ENCODE results near the gene ATRNL1. TPM values are rescaled to one million over a fixed set of nuclear protein-coding genes. Genes with fewer than 3 reads are reported as not detected.

ATRNL1 gene
- total RNA-seq, 1 donor from 2014 or later: 16.4 TPM

GRCh38 chr10:115802911-115803310, 709.7 kb downstream of the ATRNL1 start:
- Histone ChIP-seq H3K4me3 (no peak overlapping the region), H3K27ac (no peak overlapping the region), H3K36me3 (no peaks in the 10 kb centered on the region), H3K4me1 (no peaks in the 10 kb centered on the region), H3K9me3 (ENCODE audit: low read depth) (no peaks in the 10 kb centered on the region), H3K4me2 (no peak overlapping the region), H3K9ac (no peak overlapping the region), H3K27me3 (no peaks in the 10 kb centered on the region), H3K79me2 (ENCODE audit: low read depth) (no peaks in the 10 kb centered on the region), H4K20me1 (ENCODE audit: low read depth) (no peaks in the 10 kb centered on the region), H3F3A (ENCODE audit: low read depth) (no peaks in the 10 kb centered on the region), H2AFZ (replicated peaks) (no peak overlapping the region)
- no peak for DNase-seq (ENCODE audit: low spot score)
- Mint-ChIP-seq H3K27ac (no peak overlapping the region), H3K27me3 (ENCODE audit: insufficient read depth, low read depth) (peaks cover 2% of the 10 kb centered on the region), H3K4me1 (peaks cover 2% of the 10 kb centered on the region), H3K9me3 (no peaks in the 10 kb centered on the region), H3K36me3 (no peaks in the 10 kb centered on the region), H3K4me3 (no peak overlapping the region)
- TF ChIP-seq, protein P1, sequence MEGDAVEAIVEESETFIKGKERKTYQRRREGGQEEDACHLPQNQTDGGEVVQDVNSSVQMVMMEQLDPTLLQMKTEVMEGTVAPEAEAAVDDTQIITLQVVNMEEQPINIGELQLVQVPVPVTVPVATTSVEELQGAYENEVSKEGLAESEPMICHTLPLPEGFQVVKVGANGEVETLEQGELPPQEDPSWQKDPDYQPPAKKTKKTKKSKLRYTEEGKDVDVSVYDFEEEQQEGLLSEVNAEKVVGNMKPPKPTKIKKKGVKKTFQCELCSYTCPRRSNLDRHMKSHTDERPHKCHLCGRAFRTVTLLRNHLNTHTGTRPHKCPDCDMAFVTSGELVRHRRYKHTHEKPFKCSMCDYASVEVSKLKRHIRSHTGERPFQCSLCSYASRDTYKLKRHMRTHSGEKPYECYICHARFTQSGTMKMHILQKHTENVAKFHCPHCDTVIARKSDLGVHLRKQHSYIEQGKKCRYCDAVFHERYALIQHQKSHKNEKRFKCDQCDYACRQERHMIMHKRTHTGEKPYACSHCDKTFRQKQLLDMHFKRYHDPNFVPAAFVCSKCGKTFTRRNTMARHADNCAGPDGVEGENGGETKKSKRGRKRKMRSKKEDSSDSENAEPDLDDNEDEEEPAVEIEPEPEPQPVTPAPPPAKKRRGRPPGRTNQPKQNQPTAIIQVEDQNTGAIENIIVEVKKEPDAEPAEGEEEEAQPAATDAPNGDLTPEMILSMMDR (IDR thresholded peaks at IDR 0.05): no peak
- TF ChIP-seq EZH2phosphoT487 (IDR thresholded peaks at IDR 0.05) (no peak), EZH2 (IDR thresholded peaks at IDR 0.05) (no peak)

- peaks cover 7% of the 10 kb centered on the region for H3K4me1 ChIP-seq
- no peak overlapping the region for H3K4me2 ChIP-seq
- no peak overlapping the region for H3K27ac Mint-ChIP-seq
- no peak for DNase-seq (ENCODE audit: low spot score)
- peaks cover 2% of the 10 kb centered on the region for H3K27me3 Mint-ChIP-seq (ENCODE audit: insufficient read depth, low read depth)
- H3K4me3 Mint-ChIP-seq: no peak overlapping the region
- no peaks in the 10 kb centered on the region for H3K27me3 ChIP-seq
- H4K20me1 ChIP-seq (ENCODE audit: low read depth): no peaks in the 10 kb centered on the region
- H3F3A ChIP-seq (ENCODE audit: low read depth): no peaks in the 10 kb centered on the region
- H3K27ac ChIP-seq: no peak overlapping the region
- no peaks in the 10 kb centered on the region for H3K36me3 ChIP-seq
- H2AFZ ChIP-seq (replicated peaks): no peak overlapping the region
- H3K4me1 Mint-ChIP-seq: no peaks in the 10 kb centered on the region
- no peaks in the 10 kb centered on the region for H3K36me3 Mint-ChIP-seq
- no peaks in the 10 kb centered on the region for H3K9me3 Mint-ChIP-seq
- no peak overlapping the region for H3K9ac ChIP-seq
- H3K79me2 ChIP-seq (ENCODE audit: low read depth): no peaks in the 10 kb centered on the region
- TF ChIP-seq, protein P1 (IDR thresholded peaks at IDR 0.05): no peak
- H3K4me3 ChIP-seq: no peak overlapping the region
- H3K9me3 ChIP-seq (ENCODE audit: low read depth): no peaks in the 10 kb centered on the region
Measured at GRCh38 chr10:115814542-115814941, 721.4 kb downstream of the ATRNL1 start.

DNA sequence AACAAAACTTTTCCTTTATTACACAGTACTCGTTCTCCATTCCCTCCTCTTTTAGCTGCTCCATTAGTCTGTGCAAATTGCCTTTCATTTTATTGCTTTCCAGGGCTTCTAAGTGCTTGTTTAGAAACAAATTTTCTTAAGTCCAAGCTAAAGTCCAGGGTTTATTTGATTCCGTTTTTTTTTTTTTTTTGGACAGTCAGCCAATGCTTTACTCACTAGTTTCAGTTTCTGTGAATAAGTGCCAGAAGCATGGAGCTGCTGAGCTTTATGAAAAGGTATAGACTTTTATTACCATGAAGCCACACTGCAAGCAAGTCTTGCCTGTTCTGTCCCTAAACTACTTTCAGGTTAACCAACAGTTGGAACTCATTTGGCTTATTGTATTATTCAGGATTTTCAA, 724.8 kb downstream of the ATRNL1 start:
- no peak overlapping the region for H3K4me3 Mint-ChIP-seq
- Histone ChIP-seq H4K20me1 (ENCODE audit: low read depth) (no peaks in the 10 kb centered on the region), H3K4me3 (no peak overlapping the region), H3K9me3 (ENCODE audit: low read depth) (no peaks in the 10 kb centered on the region), H3K36me3 (no peaks in the 10 kb centered on the region), H3F3A (ENCODE audit: low read depth) (no peaks in the 10 kb centered on the region), H2AFZ (replicated peaks) (no peak overlapping the region), H3K9ac (no peak overlapping the region), H3K27ac (no peak overlapping the region), H3K27me3 (no peaks in the 10 kb centered on the region), H3K4me1 (peaks cover 7% of the 10 kb centered on the region), H3K79me2 (ENCODE audit: low read depth) (no peaks in the 10 kb centered on the region), H3K4me2 (no peak overlapping the region)
- no peak for TF ChIP-seq EZH2phosphoT487 (IDR thresholded peaks at IDR 0.05)
- TF ChIP-seq, protein P1 (IDR thresholded peaks at IDR 0.05): no peak
- TF ChIP-seq EZH2 (IDR thresholded peaks at IDR 0.05): no peak
- no peak for DNase-seq (ENCODE audit: low spot score)
- peaks cover 4% of the 10 kb centered on the region for H3K36me3 Mint-ChIP-seq
- H3K4me1 Mint-ChIP-seq: no peaks in the 10 kb centered on the region
- peaks cover 13% of the 10 kb centered on the region for H3K9me3 Mint-ChIP-seq
- no peaks in the 10 kb centered on the region for H3K27me3 Mint-ChIP-seq (ENCODE audit: insufficient read depth, low read depth)
- H3K27ac Mint-ChIP-seq: no peak overlapping the region

- H3K27me3 ChIP-seq: no peaks in the 10 kb centered on the region
- no peak overlapping the region for H2AFZ ChIP-seq (replicated peaks)
- no peak overlapping the region for H3K9ac ChIP-seq
- DNase-seq (ENCODE audit: low spot score): no peak
- H3K27ac Mint-ChIP-seq: no peak overlapping the region
- H3K4me1 ChIP-seq: no peaks in the 10 kb centered on the region
- no peak overlapping the region for H3K4me3 Mint-ChIP-seq
- H4K20me1 ChIP-seq (ENCODE audit: low read depth): no peaks in the 10 kb centered on the region
- no peak overlapping the region for H3K4me2 ChIP-seq
- no peaks in the 10 kb centered on the region for H3K27me3 Mint-ChIP-seq (ENCODE audit: insufficient read depth, low read depth)
- no peaks in the 10 kb centered on the region for H3K36me3 ChIP-seq
- no peak overlapping the region for H3K27ac ChIP-seq
- H3K79me2 ChIP-seq (ENCODE audit: low read depth): no peaks in the 10 kb centered on the region
- H3K4me1 Mint-ChIP-seq: no peaks in the 10 kb centered on the region
- H3K36me3 Mint-ChIP-seq: peaks cover 4% of the 10 kb centered on the region
- H3K4me3 ChIP-seq: no peak overlapping the region
- TF ChIP-seq, protein P1 (IDR thresholded peaks at IDR 0.05): no peak
- no peak for TF ChIP-seq EZH2 (IDR thresholded peaks at IDR 0.05)
- no peak for TF ChIP-seq EZH2phosphoT487 (IDR thresholded peaks at IDR 0.05)
- no peaks in the 10 kb centered on the region for H3F3A ChIP-seq (ENCODE audit: low read depth)
- peaks cover 16% of the 10 kb centered on the region for H3K9me3 Mint-ChIP-seq
- H3K9me3 ChIP-seq (ENCODE audit: low read depth): no peaks in the 10 kb centered on the region
Measured at GRCh38 chr10:115826396-115826795, 733.2 kb downstream of the ATRNL1 start.
